HG03432 (cell line): ENCODE results near the gene UTY.
A peak's percentile ranks its signal among the peaks of the same experiment; 100 is the strongest.

Experiments used
- ATAC-seq: cut with Tn5 transposase; IDR thresholded peaks from one replicate; pipeline ENCODE4 v1.9.1; 2021; ENCODE audit warnings: mild to moderate bottlenecking, moderate library complexity; ENCODE audit not compliant: unreplicated experiment

The UTY gene

DNA sequence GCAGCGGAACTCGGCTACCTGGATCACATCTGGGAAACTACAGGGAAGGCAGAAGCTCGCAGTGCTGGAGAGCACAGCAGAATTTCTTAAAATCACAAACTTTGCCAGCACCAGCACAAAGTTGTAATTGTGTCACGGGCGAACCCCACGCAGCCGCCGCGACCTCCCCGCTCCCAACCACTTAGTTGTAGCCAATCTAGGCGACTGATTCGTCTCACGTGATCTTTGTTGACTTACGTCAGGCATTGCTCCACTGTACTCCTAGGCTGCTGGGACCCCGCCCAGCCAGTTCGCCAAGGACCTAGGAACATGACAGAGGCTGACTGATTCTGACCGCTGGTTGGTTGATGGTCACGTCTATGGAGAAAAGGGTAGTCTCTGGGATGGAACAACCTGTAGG lies at the start of gene UTY:
TSS of gene UTY (minus strand) at position 206 of the 400 bp plus-strand sequence. CDS start 368 bp downstream, outside the sequence.
- ATAC-seq = peak; percentile 97

DNA sequence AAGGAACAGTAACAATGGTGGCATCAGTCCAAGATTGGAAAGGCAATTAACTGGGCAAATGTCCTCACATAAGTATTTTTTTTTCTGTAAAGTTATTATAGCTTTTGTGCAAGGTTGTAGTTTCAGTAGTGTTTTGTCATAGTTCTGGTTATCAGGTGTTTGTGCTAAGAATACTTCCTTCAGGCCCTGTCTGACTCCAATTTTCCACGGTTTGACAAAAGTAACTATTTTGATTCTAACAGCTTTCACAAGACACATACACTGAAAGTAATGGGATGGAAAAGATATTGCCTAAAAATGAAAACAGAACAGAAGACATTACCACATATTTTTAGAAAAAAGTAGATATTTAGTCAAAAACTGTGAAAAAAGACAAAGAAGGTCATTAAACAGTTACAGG lies 40.6 kb upstream of the UTY start:
- no peak for ATAC-seq

DNA sequence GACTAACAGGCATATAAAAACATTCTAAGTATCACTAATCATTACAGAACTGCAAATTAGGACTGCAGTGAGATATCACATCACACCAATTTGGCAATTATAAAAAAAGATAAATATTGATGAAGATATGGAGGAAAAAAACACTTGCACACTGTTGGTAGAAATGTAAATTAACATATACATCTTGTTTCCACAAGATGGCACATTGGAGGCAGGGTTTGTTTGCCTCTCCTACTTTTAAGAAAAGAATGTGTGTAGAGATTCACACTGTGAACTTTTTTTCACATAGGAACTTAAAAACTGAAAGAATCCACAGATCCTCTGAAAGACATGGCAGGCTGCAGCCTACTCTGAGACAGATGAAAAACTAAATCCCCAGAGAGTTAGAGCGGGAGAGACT lies 21.4 kb upstream of the UTY start:
- ATAC-seq = no peak

DNA sequence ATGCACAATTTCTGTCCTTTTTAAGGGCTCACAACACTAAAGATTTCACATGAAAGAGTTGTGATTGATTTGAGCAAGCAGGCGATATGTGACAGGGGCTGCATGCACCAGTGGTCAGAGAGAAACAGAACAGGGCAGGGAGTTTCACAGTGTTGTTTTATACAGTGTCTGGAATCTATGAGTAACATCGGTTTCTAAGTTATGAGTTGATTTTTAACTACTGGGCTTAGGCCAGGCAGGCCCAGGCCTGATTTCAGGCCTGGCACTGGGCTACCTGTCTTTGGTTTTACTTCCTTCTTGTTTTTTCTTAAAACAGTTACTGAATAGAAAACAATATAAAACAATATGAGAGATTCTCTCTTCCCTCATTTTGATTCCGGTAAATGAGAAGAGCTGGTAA lies 13.9 kb upstream of the UTY start:
- peak; percentile 55 for ATAC-seq

DNA sequence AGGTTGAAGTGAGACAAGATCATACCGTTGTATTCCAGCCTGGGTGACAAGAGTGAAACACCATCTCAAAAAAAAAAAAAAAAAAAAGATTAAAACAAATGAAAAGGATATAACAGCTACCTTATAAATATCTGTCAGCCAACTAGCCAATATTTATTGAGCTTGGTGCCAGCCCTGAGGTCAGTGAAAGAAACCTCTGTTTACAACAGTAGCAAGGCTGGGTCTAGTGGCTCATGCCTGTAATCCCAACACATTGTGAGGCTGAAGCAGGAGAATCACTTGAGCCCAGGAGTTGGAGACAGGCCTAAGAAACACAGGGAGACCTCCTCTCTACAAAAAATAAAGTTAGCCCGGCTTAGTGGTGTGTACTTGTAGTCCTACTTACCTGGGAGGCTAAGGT lies 12.6 kb upstream of the UTY start:
- no peak for ATAC-seq

DNA sequence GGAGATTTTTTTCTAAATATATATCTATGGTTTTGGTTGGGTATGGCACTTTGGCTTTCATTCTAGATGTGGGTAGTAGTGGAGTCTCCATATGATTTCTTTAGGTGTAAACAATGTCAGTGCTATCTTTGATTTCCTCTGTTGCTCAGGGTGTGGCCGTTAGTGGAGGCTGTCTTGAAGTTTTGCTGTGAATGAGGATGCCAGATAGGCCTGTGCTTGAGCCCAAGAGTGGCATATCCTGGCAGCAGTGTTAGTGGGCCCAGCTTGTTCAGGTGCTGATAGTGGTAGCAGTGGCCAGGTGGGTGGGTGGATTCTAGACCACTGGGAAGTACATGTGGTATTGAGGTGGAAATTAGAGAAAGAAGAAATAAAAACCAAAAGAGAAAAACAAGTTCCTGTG lies 8.9 kb upstream of the UTY start:
- no peak for ATAC-seq

DNA sequence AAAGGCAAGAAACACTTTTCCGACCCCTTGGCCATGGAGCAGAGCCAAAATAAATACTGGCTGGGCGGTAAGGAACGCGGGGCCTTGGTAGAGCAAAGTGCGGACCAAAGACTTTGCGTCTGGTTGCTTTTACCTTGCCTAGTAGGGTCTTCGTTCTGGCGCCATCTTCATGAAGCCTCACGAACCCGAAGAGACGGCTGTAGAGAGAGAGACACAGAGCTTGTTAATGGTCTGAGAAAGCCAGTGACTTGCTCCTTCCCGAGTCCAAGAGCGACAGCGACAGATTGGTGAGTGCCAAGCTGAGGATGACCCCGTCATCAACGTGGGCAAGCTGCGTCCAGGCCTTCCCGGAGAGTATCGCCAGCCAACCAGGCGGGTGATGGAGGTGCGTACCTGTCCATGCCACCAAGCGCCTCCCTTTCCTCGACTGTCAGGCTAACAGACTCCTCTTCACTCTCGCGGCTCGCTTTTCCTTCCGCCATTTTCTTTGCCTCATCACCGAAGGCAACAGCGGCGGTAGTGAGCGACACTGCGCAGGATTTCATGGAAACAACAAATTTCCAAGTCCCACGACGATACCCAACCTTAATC lies 617 bp downstream of the UTY start:
- ATAC-seq = peak; percentile 43

DNA sequence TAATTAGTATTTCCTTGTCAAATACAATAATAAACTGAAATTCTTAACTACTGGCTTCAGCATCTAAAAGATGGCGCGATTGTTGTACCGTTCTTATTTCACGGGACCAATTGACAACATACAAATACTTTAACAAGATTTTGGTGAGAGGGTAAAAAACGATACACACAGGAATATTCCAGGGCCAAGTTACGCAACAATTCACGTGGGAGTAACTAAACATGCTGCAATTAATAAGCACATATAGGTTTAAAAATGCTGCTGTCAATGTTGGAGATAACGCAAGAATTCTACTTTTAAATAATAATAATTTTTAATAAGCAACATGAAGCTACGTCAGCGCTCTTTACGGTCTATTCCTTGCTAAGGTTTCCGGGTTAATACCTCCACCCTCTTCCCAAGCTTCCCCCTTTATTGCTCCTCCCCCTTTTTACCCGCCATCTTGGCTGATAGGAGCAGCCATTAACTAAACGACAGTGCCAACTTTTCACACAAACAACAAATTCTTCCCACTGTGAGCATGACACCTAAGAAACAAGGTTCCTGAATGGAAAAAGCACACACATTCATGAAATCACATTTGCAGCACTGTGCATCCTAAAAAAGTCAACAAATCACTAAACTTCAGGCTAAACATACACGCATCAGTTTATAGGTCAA lies 1.6 kb downstream of the UTY start:
- ATAC-seq = peak; percentile 43

DNA sequence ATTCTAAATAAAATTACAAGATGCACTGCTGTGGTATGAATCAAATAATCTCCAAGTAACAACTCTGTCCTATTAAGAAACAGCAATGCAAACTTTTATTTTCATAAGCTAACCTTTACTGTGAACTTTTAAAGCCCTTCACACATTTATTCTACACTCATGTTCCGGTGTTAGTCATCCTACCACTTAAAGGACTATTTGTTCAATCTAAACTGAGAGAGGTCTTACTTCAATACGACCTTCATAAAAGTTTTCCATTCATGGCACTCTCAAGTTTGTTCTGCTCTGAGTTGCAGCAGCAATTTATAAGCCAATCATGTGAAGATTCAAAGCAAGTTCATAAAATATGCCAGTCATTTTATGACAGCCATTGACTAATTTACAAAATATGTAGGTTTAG lies 4.8 kb downstream of the UTY start:
- ATAC-seq = no peak

DNA sequence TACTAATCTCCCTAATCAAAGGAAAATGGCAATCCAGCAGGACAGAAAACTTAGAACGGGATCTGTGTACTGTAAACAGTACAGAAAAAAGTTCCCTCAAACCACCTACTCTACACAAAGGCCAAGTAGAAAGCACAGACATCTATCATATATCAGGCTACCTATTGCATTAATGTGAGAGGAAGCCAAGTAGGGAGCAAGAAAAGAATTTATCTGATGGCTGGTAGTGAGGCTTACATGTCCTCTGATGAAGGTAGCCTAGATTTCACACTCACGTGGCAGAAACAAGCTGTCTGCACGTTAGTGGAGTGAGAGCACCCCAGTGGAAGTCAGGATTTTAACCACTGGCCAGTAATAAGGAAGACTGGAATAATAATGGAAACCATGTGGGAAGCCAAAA lies 28.3 kb downstream of the UTY start:
- ATAC-seq = no peak

DNA sequence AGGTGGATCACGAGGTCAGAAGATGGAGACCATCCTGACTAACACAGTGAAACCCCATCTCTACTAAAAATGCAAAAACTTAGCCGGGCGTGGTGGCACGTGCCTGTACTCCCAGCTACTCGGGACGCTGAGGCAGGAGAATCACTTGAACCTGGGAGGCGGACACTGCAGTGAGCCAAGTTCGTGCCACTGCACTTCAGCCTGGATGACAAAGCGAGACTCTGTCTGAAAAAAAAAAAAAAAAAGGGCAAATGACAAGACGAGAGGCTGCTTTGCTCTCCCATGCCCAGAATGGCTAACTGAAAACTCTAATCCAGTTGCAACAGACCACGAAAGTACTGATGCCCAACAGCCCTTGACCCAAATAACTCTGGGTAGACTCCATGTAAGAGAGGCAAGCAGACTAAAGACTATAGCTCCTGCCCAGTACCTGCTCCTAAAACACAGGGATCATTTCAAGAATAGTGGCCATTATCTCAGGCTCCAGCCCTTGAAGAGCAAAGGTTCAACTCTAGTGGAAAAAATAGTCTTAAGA lies 29.2 kb downstream of the UTY start:
- ATAC-seq = no peak

DNA sequence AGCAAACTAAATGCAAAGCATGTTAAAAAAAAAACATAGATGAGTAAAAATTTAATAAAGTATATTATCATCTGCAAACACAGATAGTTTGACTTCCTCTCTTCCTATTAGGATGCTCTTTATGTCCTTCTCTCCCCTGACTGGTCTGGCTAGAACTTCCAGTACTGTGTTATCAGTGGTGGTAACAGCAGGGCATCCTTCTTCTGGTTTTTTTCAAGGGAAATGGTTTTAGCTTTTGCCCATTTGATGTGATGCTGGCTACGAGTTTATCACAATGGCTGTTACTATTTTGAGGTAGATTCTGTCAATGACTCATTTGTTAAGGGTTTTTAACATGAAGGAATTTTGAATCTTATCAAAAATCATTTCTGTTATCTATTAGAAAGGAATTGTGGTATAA lies 34.3 kb downstream of the UTY start:
- no peak for ATAC-seq

DNA sequence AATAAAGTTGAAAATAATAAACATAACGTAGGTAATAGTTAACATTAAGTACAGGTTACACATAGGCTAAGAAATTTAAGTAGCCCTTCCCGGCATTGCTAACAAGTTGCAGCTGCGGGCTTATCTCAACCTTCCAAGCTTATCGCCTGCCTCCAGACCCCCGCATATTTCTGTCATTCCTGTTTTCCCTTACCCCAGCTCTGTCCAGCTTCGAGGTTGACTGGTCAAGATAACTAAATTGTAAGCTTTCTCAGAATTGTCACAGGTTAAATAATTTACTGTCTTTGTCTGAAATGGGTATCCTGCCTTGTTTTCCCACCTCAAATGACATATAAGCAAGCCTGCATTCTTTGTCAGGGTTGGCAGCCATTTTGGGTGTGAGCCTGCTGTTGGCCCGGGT lies 36.7 kb downstream of the UTY start:
- no peak for ATAC-seq

DNA sequence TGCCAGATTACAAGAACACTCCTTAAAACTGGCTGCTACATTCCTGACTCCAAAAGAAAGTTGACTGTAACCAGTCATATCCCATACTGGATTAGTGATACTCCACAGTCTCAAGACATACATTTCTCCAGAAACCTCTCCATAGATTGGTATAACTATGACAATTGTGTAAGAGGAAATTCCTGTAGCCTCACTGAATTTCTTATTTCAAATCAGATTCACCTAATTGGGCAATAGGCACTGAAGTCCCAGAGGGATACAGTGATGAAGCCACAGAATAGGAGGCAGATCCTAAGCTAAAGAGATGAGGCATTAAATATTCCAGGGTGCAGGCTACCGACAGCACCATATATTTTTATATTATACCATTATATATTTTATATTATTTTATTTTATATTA lies 39.0 kb downstream of the UTY start:
- ATAC-seq = no peak

DNA sequence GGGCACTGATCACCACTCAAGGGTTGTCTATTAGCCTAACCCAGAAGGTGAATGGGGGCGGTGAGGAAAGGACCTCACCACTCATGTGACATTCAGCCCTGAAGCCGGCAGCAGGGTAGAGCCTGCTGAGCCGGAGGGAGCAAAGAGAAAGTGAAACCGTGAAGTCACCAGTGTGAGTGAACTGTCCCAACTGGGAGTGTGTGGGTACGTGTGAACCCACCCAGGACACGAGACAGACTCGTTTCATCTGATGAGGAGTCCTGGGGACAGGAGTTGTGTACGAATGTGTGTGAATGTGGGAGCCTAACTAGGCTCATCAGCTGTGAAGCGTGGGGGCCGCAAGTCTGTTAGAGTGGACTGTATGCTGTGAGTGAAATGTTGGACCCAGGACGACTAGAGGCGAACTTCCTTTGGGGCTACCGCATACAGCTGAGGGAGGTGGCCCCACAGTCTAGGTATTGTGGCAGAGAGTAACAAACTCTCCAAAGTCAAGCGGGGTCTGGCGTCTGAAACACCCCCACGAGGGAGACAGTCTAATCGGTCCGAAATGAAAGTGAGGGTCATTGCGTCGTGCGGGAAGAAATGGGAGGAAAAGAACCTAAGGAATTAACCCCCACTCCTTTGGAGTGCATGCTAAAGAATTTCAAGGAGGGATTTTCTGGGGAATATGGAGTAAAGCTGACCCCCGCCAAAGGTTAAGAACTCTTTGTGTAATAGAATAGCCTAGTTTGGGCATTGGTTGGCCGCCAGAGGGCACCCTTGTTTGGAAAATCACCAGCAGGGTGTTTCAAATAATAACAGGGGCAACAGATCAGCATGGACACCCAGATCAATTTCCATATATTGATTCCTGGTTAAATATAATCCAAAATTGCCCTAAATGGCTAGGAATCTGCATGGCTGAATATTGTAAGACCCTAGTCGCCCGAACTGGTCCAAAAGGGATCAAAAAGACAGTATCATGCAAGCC lies 43.6 kb downstream of the UTY start:
- no peak for ATAC-seq

DNA sequence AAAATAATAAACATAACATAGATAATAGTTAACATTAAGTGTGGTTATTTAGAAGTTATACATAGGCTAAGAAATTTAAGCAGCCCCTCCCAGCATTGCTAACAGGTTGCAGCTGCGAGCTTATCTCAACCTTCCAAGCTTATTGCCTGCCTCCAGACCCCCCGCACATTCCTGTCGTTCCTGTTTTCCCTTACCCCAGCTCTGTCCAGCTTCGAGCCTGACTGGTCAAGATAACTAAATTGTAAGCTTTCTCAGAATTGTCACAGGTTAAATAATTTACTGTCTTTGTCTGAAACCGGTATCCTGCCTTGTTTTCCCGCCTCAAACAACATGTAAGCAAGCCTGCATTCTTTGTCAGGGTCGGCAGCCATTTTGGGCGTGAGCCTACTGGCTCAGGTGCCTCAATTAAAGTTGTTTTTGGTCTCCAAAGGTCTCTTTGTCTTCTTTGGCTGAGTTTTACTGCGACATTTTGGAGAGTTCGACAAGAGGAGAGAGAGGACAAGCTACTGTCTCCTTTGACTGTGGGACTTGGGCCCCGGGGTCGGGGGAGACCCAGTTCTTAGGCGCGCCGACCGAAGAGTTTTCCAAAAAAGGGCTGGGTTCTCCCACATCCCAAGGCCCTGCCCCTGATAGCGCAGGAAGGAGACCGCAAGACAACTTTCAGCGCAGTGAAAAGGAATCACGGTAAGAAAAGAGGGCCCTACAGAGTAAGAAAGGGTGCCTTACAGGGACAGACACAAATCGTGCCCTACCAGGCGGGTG lies 44.4 kb downstream of the UTY start:
- ATAC-seq = no peak

DNA sequence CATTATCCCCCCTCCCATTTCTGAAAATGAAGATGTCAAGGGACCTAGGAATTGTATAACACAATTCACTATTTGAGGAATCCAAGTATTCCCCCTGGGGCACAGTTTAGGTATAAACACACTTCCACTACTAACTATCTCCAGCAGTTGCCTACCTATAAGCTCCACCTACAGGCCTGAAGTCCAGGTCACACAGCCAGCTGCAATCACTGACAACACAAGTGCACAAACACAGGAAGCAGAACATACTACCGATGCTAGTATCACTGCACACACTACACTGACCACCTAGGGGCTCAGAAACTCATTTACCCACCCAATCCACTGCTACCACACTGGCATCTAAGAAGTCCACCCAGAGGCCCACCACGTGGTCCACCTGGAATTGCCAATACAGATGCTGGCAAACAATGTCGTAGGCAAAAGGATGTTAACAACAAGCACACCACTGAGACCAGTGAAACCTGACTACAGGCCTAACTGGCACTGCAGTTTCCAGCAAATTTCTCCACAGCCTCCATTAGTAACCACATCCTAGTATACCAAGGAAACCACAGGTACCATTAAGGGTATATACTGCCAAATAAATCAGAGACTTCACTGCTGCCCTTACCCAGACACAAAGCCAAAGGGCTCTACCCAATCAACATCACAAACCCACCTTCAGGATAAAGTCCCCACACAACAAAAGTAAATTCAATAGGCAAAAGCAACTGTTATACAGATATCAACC lies 47.4 kb downstream of the UTY start:
- no peak for ATAC-seq

DNA sequence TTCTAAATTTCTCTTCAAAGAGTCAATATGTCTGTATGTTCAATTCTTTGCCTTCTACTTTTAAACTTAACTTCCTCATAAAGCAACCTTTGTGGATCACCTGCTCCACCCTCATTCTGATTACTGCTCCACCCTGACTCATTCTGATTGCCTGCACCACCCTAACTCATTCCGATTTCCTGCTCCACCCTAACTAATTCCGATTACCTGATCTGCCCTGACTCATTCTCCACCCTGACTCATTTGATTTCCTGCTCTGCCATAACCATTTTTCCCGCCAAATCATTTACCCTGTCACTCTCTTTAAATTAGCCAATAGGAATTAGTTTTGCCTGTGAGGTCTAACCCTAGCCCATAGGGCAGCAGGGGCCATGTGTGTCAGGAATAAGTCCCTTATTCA lies 50.3 kb downstream of the UTY start:
- ATAC-seq = no peak

DNA sequence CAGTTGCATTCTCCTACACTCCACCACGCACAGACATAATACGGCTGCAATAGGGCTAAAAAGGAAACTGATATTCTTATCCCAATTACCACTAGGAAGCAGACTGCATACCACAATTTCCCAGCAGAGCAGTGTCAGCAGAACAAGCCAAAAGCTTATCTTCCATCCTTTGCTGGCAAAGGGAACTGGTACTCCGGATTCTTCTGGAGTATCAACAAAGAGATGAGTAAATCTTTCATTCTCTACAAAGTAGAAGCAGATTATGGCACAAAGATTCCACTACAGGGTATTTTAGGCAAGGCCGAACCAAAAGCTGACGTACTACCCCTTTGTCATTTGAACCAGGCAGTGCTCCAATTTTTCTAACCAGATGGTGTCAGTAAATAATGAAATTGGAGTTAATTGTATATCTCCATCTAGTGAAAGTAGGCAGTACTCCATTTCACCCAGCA lies 56.5 kb downstream of the UTY start:
- no peak for ATAC-seq
